ENCODE results near the gene NAV2. TPM values are rescaled to one million over a fixed set of nuclear protein-coding genes. Genes with fewer than 3 reads are reported as not detected.

NAV2 gene
- total RNA-seq, 1 experiment from 2014 or later = 2.1 TPM

DNA sequence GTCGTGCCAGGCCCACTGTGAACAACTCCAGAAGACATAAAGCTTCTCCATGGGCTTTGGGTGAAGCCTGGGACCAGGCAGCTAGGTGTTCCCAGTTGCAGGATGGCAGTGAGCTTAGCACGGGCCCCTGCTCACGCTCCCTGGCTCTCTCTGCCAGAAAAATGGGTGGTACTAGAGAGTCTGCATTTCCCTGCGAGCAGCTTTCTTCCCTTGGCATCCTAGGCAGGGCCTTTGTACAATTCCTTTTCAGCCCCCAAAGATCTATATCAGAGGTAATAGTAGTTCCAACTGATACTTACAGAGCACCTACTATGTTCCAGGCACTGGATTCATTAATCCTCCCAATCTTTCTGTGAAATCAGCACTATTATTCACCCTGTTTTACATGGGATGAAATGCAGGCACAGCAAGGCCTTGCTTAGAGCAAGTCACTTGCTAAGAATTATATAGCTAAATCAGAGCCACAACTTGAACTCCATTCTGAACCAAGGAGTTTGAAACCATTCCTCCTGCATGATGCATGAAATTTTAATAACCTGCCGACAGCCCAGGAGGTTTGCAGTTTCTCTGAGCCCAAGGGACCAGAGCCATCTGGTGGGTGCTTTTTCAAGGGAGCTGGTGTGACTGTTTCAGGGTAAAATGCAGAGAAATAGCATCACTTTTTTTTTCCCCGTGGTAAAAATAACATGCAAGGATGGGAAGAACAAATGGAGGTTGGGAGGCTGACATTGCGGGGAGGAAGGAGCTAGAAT, 22.7 kb downstream of the NAV2 start:
- no peaks in the 10 kb centered on the region for H3K9me2 ChIP-seq (ENCODE audit: insufficient read depth)
- ATAC-seq (no peak), DNase-seq (ENCODE audit: low read depth, low spot score) (no peak)
- H3K79me2 ChIP-seq (ENCODE audit: insufficient read depth, low read length) = no peaks in the 10 kb centered on the region
- H2AFZ ChIP-seq (ENCODE audit: low read depth, low read length, poor library complexity, severe bottlenecking) = no peak overlapping the region
- CTCF ChIA-PET = interaction anchor here (2.0 kb wide), 1 partner anchor 172 kb away, joined by 10 read pairs; no protein-coding TSS in a partner anchor
- POLR2A ChIA-PET = no interaction called here
- no peak overlapping the region for H3K27ac ChIP-seq (ENCODE audit: low read depth, low read length)
- no TSS peak for BruUV-seq (replicated peaks)
- H3K4me1 ChIP-seq (ENCODE audit: control insufficient read depth in 1 of 2, insufficient read depth in 2 of 2, low read length in 2 of 2) = no peaks in the 10 kb centered on the region
- no peaks in the 10 kb centered on the region for H3K36me3 ChIP-seq (ENCODE audit: control insufficient read depth in 1 of 2, insufficient read depth in 2 of 2, low read length in 2 of 2)
- H3K4me3 ChIP-seq (replicated peaks in 1 of 2; ENCODE audit: low read depth in 1 of 2, low read length in 2 of 2) = no peak overlapping the region
- no peaks in the 10 kb centered on the region for H3K9me3 ChIP-seq (ENCODE audit: control insufficient read depth in 1 of 2, insufficient read depth in 1 of 2, low read depth in 1 of 2, low read length in 2 of 2)
- no peak overlapping the region for H3K9ac ChIP-seq (ENCODE audit: low read length)
- no peak overlapping the region for H3K4me2 ChIP-seq (ENCODE audit: low read length)
- H3K27me3 ChIP-seq (ENCODE audit: insufficient read depth, low read length) = no peaks in the 10 kb centered on the region
- no peaks in the 10 kb centered on the region for H4K20me1 ChIP-seq (ENCODE audit: insufficient read depth)
- TF ChIP-seq POLR2AphosphoS5 (IDR thresholded peaks at IDR 0.05; ENCODE audit: low read depth, low read length) = no peak
- TF ChIP-seq FOSL1 (IDR thresholded peaks at IDR 0.05; ENCODE audit: low read depth) = no peak
- peak; percentile 32; the same call in 1 of the 2 replicates for TF ChIP-seq RAD21 (IDR thresholded peaks at IDR 0.05; ENCODE audit: low read depth)
- intact Hi-C loops (cut with micrococcal nuclease) = no loop called here
- RAD21 ChIA-PET (ENCODE audit: low non-redundant PET in 1 of 2, low total read pairs in 2 of 2, uncharacterized antibody in 2 of 2, unreplicated experiment in 2 of 2) = no interaction called here

DNA sequence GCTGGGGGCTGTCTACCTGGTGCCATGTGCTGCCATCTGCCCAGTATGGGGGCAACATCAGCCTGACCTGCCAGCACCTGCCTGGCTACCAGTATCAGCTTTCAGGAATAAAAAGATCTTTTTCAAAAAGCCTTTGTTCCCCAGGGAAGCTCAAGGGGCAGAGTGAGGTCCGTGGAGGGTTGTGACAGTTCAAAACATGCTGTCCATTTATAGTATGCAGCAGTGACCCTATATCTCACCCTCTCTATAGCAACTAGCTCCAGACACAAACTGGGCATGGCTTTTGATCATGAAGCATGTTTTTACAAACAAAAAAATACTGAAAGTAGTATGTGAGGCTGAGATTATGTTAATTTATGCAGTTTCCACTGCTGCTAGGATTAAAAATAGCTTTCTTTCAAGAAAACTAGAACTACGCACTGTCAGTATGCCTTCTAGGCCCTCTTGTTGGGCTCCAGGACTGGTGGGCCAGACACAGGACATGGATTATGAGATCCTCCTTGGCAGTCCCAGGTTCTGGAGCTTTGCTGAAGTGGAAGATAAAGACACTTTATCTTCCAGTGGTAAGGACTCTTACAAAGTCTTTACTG, 23.4 kb downstream of the NAV2 start:
- no peak for TF ChIP-seq FOSL1 (IDR thresholded peaks at IDR 0.05; ENCODE audit: low read depth)

More for the DNA sequence above, 23.4 kb downstream of the NAV2 start:
- no peak overlapping the region for H3K4me2 ChIP-seq (ENCODE audit: low read length)
- H3K27me3 ChIP-seq (ENCODE audit: insufficient read depth, low read length) = no peaks in the 10 kb centered on the region
- no peaks in the 10 kb centered on the region for H3K9me2 ChIP-seq (ENCODE audit: insufficient read depth)
- no peak for ATAC-seq
- no peaks in the 10 kb centered on the region for H4K20me1 ChIP-seq (ENCODE audit: insufficient read depth)
- no peaks in the 10 kb centered on the region for H3K4me1 ChIP-seq (ENCODE audit: control insufficient read depth in 1 of 2, insufficient read depth in 2 of 2, low read length in 2 of 2)
- POLR2A ChIA-PET = no interaction called here
- CTCF ChIA-PET = interaction anchor here (2.0 kb wide), 1 partner anchor 172 kb away, joined by 10 read pairs; no protein-coding TSS in a partner anchor
- no peaks in the 10 kb centered on the region for H3K9me3 ChIP-seq (ENCODE audit: control insufficient read depth in 1 of 2, insufficient read depth in 1 of 2, low read depth in 1 of 2, low read length in 2 of 2)
- no peaks in the 10 kb centered on the region for H3K36me3 ChIP-seq (ENCODE audit: control insufficient read depth in 1 of 2, insufficient read depth in 2 of 2, low read length in 2 of 2)
- H2AFZ ChIP-seq (ENCODE audit: low read depth, low read length, poor library complexity, severe bottlenecking) = no peak overlapping the region
- no peak overlapping the region for H3K4me3 ChIP-seq (replicated peaks in 1 of 2; ENCODE audit: low read depth in 1 of 2, low read length in 2 of 2)
- RAD21 ChIA-PET (ENCODE audit: low non-redundant PET in 1 of 2, low total read pairs in 2 of 2, uncharacterized antibody in 2 of 2, unreplicated experiment in 2 of 2) = no interaction called here
- no peak for DNase-seq (ENCODE audit: low read depth, low spot score)
- intact Hi-C loops (cut with micrococcal nuclease) = no loop called here
- no peak overlapping the region for H3K27ac ChIP-seq (ENCODE audit: low read depth, low read length)
- BruUV-seq (replicated peaks) = no TSS peak
- no peak overlapping the region for H3K9ac ChIP-seq (ENCODE audit: low read length)
- no peaks in the 10 kb centered on the region for H3K79me2 ChIP-seq (ENCODE audit: insufficient read depth, low read length)

Measured in HCT116 (cell line).